Kidney epithelial cell (primary cell): ENCODE measurements around the gene LRRC51. TPM values are rescaled to one million over a fixed set of nuclear protein-coding genes. Genes with fewer than 3 reads are reported as not detected.

ENCODE experiments used
- DNase-seq: peaks from one replicate; pipeline ENCODE4 v3.0.0-alpha.2; 2010; ENCODE audit warnings: low read depth
- H3K27me3 ChIP-seq: 2 replicates; pipeline ENCODE4 v1.6.0; 2011; ENCODE audit warnings: low read length; ENCODE audit not compliant: control insufficient read depth, insufficient read depth
- H3K36me3 ChIP-seq: 2 replicates; pipeline ENCODE4 v1.5.1; 2011; ENCODE audit warnings: low read length; ENCODE audit not compliant: control insufficient read depth, insufficient read depth
- H3K4me3 ChIP-seq: 2 replicates; pipeline ENCODE4 v1.5.1; 2011; ENCODE audit warnings: low read depth, mild to moderate bottlenecking, control low read depth, low read length
- total RNA-seq: library from RNA; depleted of rRNA; stranded (reverse); fragments of >200 nt; gene quantifications from 2 replicates; pipeline ENCODE4 v1.2.3, GENCODE V29; 2015
- TF ChIP-seq, protein P1 (sequence below): IDR thresholded peaks from 2 replicates; pipeline ENCODE4 v1.5.1; 2011; ENCODE audit warnings: mild to moderate bottlenecking, moderate library complexity, low read length, control low read depth, inconsistent platforms; ENCODE audit not compliant: insufficient read depth, poor library complexity, severe bottlenecking

The LRRC51 gene
- total RNA-seq, 1 donor from 2014 or later: 5.7 TPM

DNA sequence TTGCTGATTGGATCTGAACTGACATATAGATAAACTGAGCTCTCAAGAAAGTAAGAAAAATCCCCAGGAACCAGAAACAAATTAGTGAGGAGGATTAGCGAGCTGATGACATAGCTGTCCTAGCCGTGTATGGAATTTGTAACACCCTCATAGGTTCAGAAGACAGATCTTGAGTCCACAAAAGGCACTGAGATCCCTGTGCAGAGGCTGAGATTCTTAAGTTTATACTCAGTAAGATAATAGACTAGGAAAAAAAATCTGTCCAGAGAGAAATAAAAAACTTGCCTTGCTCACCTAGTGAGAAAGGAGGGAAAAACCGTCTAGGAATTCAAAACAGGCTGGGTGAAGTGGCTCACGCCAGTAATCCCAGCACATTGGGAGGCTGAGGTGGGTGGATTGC, 4.9 kb upstream of the LRRC51 start:
- no peak overlapping the region for H3K4me3 ChIP-seq
- no peaks in the 10 kb centered on the region for H3K27me3 ChIP-seq
- DNase-seq: no peak
- TF ChIP-seq, protein P1, sequence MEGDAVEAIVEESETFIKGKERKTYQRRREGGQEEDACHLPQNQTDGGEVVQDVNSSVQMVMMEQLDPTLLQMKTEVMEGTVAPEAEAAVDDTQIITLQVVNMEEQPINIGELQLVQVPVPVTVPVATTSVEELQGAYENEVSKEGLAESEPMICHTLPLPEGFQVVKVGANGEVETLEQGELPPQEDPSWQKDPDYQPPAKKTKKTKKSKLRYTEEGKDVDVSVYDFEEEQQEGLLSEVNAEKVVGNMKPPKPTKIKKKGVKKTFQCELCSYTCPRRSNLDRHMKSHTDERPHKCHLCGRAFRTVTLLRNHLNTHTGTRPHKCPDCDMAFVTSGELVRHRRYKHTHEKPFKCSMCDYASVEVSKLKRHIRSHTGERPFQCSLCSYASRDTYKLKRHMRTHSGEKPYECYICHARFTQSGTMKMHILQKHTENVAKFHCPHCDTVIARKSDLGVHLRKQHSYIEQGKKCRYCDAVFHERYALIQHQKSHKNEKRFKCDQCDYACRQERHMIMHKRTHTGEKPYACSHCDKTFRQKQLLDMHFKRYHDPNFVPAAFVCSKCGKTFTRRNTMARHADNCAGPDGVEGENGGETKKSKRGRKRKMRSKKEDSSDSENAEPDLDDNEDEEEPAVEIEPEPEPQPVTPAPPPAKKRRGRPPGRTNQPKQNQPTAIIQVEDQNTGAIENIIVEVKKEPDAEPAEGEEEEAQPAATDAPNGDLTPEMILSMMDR: no peak
- no peaks in the 10 kb centered on the region for H3K36me3 ChIP-seq

DNA sequence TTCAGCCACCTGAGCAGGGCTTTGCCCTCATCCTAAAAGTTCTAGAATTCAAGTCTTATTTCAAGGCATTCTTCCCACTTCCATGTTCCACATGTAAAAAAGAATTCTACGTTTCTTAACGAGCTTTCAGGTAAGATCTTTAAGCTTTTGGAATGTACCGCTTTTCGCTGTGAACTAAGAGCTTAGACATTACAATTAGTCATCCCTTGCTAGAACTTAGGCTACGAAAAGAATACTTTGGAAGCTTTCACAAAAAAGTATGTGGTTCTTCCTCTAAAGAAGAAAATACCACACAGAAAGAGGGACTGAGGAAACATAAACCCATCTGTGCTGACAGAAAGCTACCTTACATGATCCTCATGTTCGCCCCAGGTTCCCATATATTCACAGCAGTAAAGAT, 2.2 kb upstream of the LRRC51 start:
- TF ChIP-seq, protein P1: no peak
- H3K36me3 ChIP-seq: no peaks in the 10 kb centered on the region
- no peak for DNase-seq
- peak overlapping the region; percentile 89 for H3K4me3 ChIP-seq
- no peaks in the 10 kb centered on the region for H3K27me3 ChIP-seq

DNA sequence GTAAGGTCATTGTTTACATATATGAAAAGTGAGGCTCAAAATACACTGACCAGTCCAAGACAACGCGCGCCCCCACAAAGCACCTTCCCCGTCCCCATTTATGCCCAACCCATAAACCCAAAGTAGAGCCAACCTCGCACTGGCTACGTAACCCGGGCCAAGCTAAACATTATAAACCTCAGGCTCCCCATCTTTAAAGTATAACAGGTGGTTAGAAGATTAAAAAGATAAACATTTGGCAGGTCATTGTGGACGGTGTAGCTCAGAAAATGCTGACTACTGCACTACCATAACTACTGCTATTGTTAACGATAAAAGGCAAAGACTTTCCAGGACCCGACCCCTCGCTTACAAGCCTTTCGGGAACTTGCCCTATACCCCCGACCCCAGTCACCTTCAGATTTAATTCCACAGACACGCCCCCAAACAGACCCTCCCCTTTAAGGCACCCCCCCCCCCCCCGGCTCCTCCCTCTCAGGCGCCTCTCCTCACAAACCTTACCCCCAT, 778 bp upstream of the LRRC51 start:
- no peaks in the 10 kb centered on the region for H3K36me3 ChIP-seq
- TF ChIP-seq, protein P1: no peak
- no peak for DNase-seq
- H3K27me3 ChIP-seq: no peaks in the 10 kb centered on the region
- H3K4me3 ChIP-seq: peak overlapping the region; percentile 89

DNA sequence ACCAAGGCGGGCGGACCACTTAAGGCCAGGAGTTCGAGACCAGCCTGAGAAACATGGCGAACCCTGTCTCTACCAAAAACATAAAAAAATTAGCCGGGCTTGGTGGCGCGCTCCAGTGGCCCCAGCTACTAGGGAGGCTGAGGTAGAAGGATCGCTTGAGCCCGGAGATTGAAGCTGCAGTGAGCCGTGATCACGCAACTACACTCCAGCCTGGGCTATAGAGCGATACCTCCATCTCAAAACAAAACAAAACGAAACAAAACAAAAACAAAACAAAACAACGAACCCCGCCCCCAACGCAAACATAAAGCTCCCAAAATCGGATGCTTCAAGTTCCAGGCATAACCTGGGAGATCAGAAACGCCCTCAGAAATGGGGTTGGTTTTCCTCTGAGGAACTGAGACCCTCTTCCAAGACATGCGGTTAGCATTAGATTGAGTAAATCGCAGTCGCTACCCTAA, 564 bp downstream of the LRRC51 start:
- H3K27me3 ChIP-seq: no peaks in the 10 kb centered on the region
- peak overlapping the region; percentile 68 for H3K4me3 ChIP-seq
- no peak for DNase-seq
- no peaks in the 10 kb centered on the region for H3K36me3 ChIP-seq
- TF ChIP-seq, protein P1: no peak

DNA sequence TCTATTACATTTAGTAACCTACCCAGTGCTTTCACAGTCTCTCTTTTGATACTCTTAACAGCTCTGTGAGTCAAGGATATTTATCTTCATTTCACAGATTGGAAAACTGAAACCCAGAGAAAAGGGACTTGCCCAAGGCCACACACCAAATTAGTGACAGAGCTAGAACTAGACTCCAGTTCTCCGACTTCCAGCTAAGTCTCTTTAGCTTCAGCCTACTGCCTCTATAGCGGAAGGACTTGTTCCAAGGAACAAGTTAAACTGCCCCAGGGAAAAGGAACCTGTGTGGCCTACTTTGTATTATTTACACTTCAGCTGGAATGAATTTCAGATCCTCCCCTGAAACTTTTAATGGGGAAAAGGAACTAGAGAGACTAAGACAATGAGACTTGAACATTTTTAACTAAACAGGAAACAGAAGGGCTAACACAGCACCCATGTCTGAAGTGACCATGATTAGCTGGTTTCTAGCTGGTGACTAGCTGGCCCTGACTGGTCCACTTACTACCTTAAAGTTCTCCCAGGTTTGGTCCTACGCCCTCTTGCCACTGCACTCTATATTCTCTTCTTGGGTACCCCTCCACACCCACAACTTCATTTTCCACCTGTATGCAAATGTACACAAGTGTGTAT, 1.3 kb downstream of the LRRC51 start:
- no peaks in the 10 kb centered on the region for H3K36me3 ChIP-seq
- DNase-seq: no peak
- H3K4me3 ChIP-seq: no peak overlapping the region
- TF ChIP-seq, protein P1: no peak
- no peaks in the 10 kb centered on the region for H3K27me3 ChIP-seq

DNA sequence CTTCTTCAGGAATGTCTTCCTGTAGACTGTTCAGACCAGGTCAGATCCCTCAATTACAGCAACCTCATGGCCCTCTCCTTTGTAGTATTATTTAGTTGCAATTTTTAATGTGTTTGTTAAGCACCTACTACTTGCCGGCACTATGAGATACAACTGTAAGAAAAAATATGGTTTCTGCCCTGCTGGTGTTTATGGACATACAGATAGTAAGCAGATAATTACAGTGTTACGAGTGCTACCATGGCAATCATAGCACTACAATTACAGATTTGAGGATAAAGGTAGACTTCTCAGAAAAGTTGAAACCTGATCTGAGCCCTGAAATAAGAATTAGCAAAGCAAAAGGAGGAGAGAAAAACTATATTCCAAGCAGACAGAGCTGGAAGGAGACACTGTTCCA, 2.8 kb downstream of the LRRC51 start:
- DNase-seq: no peak
- H3K4me3 ChIP-seq: no peak overlapping the region
- TF ChIP-seq, protein P1: no peak
- no peaks in the 10 kb centered on the region for H3K36me3 ChIP-seq
- no peaks in the 10 kb centered on the region for H3K27me3 ChIP-seq
